ENCODE measurements around the gene MAPK8IP1.

DNA sequence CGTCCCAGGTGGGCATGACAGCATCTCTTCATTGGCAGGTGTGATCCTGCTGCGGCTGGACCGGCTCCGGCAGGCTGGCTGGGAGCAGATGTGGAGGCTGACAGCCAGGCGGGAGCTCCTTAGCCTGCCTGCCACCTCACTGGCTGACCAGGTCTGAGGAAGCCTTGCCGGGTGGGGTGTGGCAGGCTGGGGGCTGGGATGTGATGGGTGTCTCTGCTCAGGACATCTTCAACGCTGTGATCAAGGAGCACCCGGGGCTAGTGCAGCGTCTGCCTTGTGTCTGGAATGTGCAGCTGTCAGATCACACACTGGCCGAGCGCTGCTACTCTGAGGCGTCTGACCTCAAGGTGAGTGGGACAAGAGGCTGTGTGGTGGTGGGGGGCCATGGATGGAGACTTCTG lies 40.5 kb downstream of the MAPK8IP1 start:
- TF ChIP-seq POLR2A (IDR thresholded peaks at IDR 0.05): no peak
- TF ChIP-seq, protein P1, sequence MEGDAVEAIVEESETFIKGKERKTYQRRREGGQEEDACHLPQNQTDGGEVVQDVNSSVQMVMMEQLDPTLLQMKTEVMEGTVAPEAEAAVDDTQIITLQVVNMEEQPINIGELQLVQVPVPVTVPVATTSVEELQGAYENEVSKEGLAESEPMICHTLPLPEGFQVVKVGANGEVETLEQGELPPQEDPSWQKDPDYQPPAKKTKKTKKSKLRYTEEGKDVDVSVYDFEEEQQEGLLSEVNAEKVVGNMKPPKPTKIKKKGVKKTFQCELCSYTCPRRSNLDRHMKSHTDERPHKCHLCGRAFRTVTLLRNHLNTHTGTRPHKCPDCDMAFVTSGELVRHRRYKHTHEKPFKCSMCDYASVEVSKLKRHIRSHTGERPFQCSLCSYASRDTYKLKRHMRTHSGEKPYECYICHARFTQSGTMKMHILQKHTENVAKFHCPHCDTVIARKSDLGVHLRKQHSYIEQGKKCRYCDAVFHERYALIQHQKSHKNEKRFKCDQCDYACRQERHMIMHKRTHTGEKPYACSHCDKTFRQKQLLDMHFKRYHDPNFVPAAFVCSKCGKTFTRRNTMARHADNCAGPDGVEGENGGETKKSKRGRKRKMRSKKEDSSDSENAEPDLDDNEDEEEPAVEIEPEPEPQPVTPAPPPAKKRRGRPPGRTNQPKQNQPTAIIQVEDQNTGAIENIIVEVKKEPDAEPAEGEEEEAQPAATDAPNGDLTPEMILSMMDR (IDR thresholded peaks at IDR 0.05): no peak

Measured in lower leg skin (tissue), 3 donors.